ENCODE results near the gene PCBP3. TPM values are rescaled to one million over a fixed set of nuclear protein-coding genes. Genes with fewer than 3 reads are reported as not detected.

Gene PCBP3
- total RNA-seq, 4 donors from 2014 or later = 0.13 to 0.26 TPM; not detected in 2

- no peak overlapping the region for H3K4me3 ChIP-seq
- H3K27me3 ChIP-seq = peaks cover 0 to 7% (median 0%) of the 10 kb centered on the region in 3 donors
- H3K27ac ChIP-seq = no peak overlapping the region
- in situ Hi-C loops (cut with MboI; ENCODE audit: low sequenced_read_pairs in 4 of 4) = no loop called here
- TF ChIP-seq CTCF (IDR thresholded peaks at IDR 0.05 in 4 of 5, conservative IDR thresholded peaks at IDR 0.05 in 1 of 5) (no peak), POLR2A (IDR thresholded peaks at IDR 0.05) (no peak)
- intact Hi-C loops (cut with DNase I; ENCODE audit: low total_unique reads) = no loop called here
- H3K9me3 ChIP-seq = no peaks in the 10 kb centered on the region
- H3K4me1 ChIP-seq = no peaks in the 10 kb centered on the region
- ATAC-seq = no peak
- DNase-seq = no peak
- no peaks in the 10 kb centered on the region for H3K36me3 ChIP-seq
Measured at GRCh38 chr21:45836694-45837670, 193.5 kb downstream of the PCBP3 start.

- Histone ChIP-seq H3K36me3 (no peaks in the 10 kb centered on the region), H3K4me3 (no peak overlapping the region), H3K4me1 (no peaks in the 10 kb centered on the region), H3K27me3 (peaks cover 0 to 7% (median 0%) of the 10 kb centered on the region in 3 donors), H3K27ac (no peak overlapping the region), H3K9me3 (no peaks in the 10 kb centered on the region)
- DNase-seq (no peak), ATAC-seq (no peak)
- in situ Hi-C loops (cut with MboI; ENCODE audit: low sequenced_read_pairs in 4 of 4) = no loop called here
- no peak for TF ChIP-seq CTCF (IDR thresholded peaks at IDR 0.05 in 4 of 5, conservative IDR thresholded peaks at IDR 0.05 in 1 of 5)
- no peak for TF ChIP-seq POLR2A (IDR thresholded peaks at IDR 0.05)
- intact Hi-C loops (cut with DNase I; ENCODE audit: low total_unique reads) = no loop called here
Measured at GRCh38 chr21:45837936-45838335, 194.4 kb downstream of the PCBP3 start.

GRCh38 chr21:45838634-45839033, 195.1 kb downstream of the PCBP3 start:
- Histone ChIP-seq H3K9me3 (no peaks in the 10 kb centered on the region), H3K4me3 (no peak overlapping the region), H3K4me1 (no peaks in the 10 kb centered on the region), H3K27me3 (peaks cover 0 to 7% (median 0%) of the 10 kb centered on the region in 3 donors), H3K36me3 (no peaks in the 10 kb centered on the region), H3K27ac (no peak overlapping the region)
- in situ Hi-C loops (cut with MboI; ENCODE audit: low sequenced_read_pairs in 4 of 4) = no loop called here
- ATAC-seq (no peak), DNase-seq (no peak)
- TF ChIP-seq CTCF (IDR thresholded peaks at IDR 0.05 in 4 of 5, conservative IDR thresholded peaks at IDR 0.05 in 1 of 5) (no peak), POLR2A (IDR thresholded peaks at IDR 0.05) (no peak)
- intact Hi-C loops (cut with DNase I; ENCODE audit: low total_unique reads) = no loop called here

GRCh38 chr21:45839274-45839673, 195.7 kb downstream of the PCBP3 start:
- no peak for ATAC-seq
- in situ Hi-C loops (cut with MboI; ENCODE audit: low sequenced_read_pairs in 4 of 4) = no loop called here
- TF ChIP-seq CTCF (IDR thresholded peaks at IDR 0.05 in 4 of 5, conservative IDR thresholded peaks at IDR 0.05 in 1 of 5) = no peak

More at GRCh38 chr21:45839274-45839673, 195.7 kb downstream of the PCBP3 start:
- Histone ChIP-seq H3K36me3 (no peaks in the 10 kb centered on the region), H3K9me3 (no peaks in the 10 kb centered on the region), H3K4me1 (no peaks in the 10 kb centered on the region), H3K27ac (no peak overlapping the region), H3K27me3 (peaks cover 0 to 7% (median 0%) of the 10 kb centered on the region in 3 donors), H3K4me3 (no peak overlapping the region)
- DNase-seq = no peak
- intact Hi-C loops (cut with DNase I; ENCODE audit: low total_unique reads) = no loop called here

All from gastrocnemius medialis (tissue), 4 donors.